ENCODE results near the gene PDHB. TPM values are rescaled to one million over a fixed set of nuclear protein-coding genes. Genes with fewer than 3 reads are reported as not detected.

PDHB gene
- total RNA-seq, 1 donor from 2014 or later, result 67.3 TPM

DNA sequence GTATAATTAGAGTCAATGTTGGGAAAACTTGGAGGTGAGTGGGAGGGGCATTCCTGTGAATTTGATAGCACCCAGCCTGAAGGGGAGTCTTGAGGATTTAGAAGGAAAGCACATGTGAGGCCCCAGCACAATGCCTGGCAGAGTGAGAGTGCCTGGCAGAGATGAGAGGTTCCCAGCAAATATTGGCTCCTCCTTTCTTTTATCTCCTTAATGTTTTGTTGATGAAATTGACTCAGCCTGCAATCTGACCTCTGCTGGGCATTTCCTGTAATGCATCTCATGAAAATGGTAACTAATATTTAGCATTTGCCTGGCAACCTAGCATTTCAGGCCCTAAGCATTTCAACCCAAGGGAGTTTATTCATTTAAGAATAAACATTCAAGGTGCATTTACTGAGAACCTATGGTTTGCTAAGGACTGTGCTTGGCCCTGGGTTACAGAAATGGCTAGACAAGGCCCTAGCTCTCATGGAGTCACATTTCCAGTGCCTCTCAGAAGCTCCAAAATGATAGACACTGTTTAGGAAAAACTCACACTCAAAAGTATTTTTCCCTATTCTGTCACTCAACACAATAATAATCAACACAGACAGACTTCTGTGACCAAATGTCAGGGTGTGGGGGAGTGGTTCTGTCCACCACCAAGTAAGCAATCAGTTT lies 19.0 kb downstream of the PDHB start:
- CTCF ChIA-PET, result interaction anchor here (0.6 to 4.7 kb wide), 25 partner anchors 11 to 237 kb away, joined by 3 to 66 read pairs (median 3); partner anchors contain the start of genes HTD2, PXK and RPP14
- POLR2A ChIA-PET, result interaction anchor here (1.5 to 2.7 kb wide), 3 partner anchors 61 to 108 kb away, joined by 5 to 12 read pairs (median 5); partner anchors contain the start of genes HTD2, PXK and RPP14
- ATAC-seq (ENCODE audit: low read depth) (peak; percentile 81), DNase-seq (no peak)
- TF ChIP-seq, protein P1, sequence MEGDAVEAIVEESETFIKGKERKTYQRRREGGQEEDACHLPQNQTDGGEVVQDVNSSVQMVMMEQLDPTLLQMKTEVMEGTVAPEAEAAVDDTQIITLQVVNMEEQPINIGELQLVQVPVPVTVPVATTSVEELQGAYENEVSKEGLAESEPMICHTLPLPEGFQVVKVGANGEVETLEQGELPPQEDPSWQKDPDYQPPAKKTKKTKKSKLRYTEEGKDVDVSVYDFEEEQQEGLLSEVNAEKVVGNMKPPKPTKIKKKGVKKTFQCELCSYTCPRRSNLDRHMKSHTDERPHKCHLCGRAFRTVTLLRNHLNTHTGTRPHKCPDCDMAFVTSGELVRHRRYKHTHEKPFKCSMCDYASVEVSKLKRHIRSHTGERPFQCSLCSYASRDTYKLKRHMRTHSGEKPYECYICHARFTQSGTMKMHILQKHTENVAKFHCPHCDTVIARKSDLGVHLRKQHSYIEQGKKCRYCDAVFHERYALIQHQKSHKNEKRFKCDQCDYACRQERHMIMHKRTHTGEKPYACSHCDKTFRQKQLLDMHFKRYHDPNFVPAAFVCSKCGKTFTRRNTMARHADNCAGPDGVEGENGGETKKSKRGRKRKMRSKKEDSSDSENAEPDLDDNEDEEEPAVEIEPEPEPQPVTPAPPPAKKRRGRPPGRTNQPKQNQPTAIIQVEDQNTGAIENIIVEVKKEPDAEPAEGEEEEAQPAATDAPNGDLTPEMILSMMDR (IDR thresholded peaks at IDR 0.05), result peak; percentile 55
- Mint-ChIP-seq H3K27me3 (no peaks in the 10 kb centered on the region), H3K27ac (no peak overlapping the region), H3K4me1 (peaks cover 48% of the 10 kb centered on the region), H3K36me3 (ENCODE audit: low read depth) (peaks cover 70% of the 10 kb centered on the region), H3K9me3 (no peaks in the 10 kb centered on the region), H3K4me3 (no peak overlapping the region)
- intact Hi-C loops (cut with micrococcal nuclease), result loop anchor here (1.0 to 2.0 kb wide), 7 partner anchors 60 to 237 kb away; partner anchors contain the start of genes HTD2 and RPP14

DNA sequence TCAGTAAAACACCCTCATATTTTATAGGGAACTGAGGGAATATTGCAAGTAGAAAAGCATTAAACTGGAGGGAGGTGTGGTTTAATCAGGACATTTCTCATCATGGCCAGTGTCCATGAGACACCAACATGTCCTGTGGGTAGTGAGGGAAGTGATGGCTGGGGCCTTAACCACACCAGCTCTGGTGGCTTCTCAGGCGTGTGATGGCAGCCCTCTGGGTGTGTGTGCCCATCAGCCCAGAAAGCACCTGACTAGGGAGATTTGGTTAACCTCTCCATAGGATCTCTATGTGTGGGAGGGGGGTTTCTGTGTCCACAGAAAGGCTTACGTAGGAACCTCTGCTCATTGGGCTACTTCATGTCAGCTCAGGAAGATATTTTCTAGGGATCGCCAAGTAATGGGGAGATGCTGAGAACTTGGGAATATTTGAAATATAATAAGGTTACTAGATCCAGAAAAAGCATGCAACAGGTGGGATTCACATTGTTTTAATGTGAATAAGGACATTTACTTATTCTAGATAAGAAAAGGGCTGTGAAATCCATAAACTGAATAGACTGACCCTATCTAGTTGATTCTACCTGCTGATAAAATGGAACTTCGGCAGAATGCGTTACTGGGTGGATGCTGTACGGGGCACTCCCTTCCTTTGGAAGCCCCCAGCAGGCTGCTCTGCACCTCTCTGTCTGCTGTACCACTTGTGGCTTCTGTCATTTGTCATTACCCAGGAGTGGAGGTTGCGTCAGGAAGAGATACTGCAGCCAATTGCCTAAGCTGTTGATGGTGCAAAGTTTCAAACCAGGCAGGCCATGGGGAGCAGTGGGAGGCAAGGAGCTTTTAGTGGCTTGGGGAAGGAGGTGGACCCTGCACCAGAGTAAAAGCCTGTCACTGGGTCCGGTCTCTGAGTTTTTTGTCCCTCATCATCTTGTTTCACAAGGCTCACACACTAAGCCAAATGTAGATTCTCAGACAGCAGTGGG lies 21.5 kb downstream of the PDHB start:
- ATAC-seq (ENCODE audit: low read depth), result no peak
- Mint-ChIP-seq H3K36me3 (ENCODE audit: low read depth) (peaks cover 76% of the 10 kb centered on the region), H3K27ac (peak overlapping the region; percentile 63), H3K4me1 (peaks cover 49% of the 10 kb centered on the region), H3K27me3 (no peaks in the 10 kb centered on the region), H3K4me3 (no peak overlapping the region), H3K9me3 (no peaks in the 10 kb centered on the region)
- no peak for DNase-seq
- TF ChIP-seq, protein P1 (IDR thresholded peaks at IDR 0.05), result no peak
- CTCF ChIA-PET, result interaction anchor here (0.7 to 2.0 kb wide), 6 partner anchors 9 to 92 kb away, joined by 3 to 12 read pairs (median 4); no protein-coding TSS in a partner anchor
- POLR2A ChIA-PET, result interaction anchor here (0.6 to 1.5 kb wide), 3 partner anchors 12 to 1791 kb away, joined by 3 to 5 read pairs (median 4); no protein-coding TSS in a partner anchor
- intact Hi-C loops (cut with micrococcal nuclease), result no loop called here

DNA sequence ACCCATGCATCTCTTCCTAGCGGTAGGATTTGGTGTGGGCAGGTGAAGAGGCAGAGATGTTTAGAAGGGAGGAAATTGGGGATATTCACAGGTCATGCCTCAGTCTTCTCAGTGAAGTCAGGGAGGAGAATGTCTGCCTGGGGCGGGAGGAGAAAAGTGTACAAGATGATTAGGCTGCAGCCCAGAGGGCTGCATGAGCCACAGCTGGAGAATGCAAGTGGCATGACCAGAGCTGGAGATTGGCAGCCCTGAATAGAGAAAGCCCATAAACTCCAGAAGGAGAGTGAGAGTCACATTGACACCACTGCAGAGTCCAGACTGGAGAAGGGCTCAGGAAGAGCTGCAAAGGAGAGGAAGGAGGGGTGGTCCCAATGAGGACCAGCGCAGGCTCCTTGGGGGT lies 22.6 kb downstream of the PDHB start:
- ChIA-PET POLR2A (interaction anchor here (1.3 to 1.5 kb wide), 2 partner anchors 13 to 61 kb away, joined by 4 to 5 read pairs; no protein-coding TSS in a partner anchor), CTCF (no interaction called here)
- TF ChIP-seq, protein P1 (IDR thresholded peaks at IDR 0.05), result no peak
- no peak for DNase-seq
- peaks cover 79% of the 10 kb centered on the region for H3K36me3 Mint-ChIP-seq (ENCODE audit: low read depth)
- peak overlapping the region; percentile 32 for H3K27ac Mint-ChIP-seq
- no peaks in the 10 kb centered on the region for H3K9me3 Mint-ChIP-seq
- ATAC-seq (ENCODE audit: low read depth), result no peak
- peaks cover 54% of the 10 kb centered on the region for H3K4me1 Mint-ChIP-seq
- H3K27me3 Mint-ChIP-seq, result no peaks in the 10 kb centered on the region
- H3K4me3 Mint-ChIP-seq, result no peak overlapping the region
- intact Hi-C loops (cut with micrococcal nuclease), result no loop called here

DNA sequence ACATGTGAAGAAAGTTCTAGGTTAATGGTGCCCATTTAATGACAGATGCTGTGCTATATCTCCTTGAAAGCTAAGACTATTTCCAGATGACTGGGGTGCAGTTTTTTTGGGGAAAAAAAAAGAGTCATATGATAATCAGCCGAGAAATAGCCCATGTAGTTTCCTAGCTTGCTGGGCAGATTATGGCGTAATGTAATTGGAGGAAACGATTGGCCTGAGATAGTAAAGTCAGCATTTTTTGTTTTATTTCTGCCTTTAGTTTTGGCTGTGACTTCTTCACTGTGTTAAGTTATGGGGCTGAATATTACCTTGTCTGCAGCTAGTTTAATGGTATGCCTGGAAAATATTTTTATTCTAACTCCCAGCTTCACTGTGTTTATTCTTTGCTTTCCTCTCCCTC lies 24.0 kb downstream of the PDHB start:
- POLR2A ChIA-PET, result interaction anchor here (1.0 to 1.1 kb wide), 2 partner anchors 54 to 75 kb away, joined by 4 read pairs; no protein-coding TSS in a partner anchor
- H3K4me3 Mint-ChIP-seq, result no peak overlapping the region
- DNase-seq, result no peak
- no peaks in the 10 kb centered on the region for H3K9me3 Mint-ChIP-seq
- no peak for ATAC-seq (ENCODE audit: low read depth)
- H3K27me3 Mint-ChIP-seq, result no peaks in the 10 kb centered on the region
- intact Hi-C loops (cut with micrococcal nuclease), result no loop called here
- H3K27ac Mint-ChIP-seq, result no peak overlapping the region
- CTCF ChIA-PET, result interaction anchor here (0.7 to 1.9 kb wide), 5 partner anchors 54 to 103 kb away, joined by 3 to 4 read pairs (median 3); partner anchors contain the start of genes HTD2 and RPP14
- TF ChIP-seq, protein P1 (IDR thresholded peaks at IDR 0.05), result no peak
- H3K4me1 Mint-ChIP-seq, result peaks cover 55% of the 10 kb centered on the region
- H3K36me3 Mint-ChIP-seq (ENCODE audit: low read depth), result peaks cover 72% of the 10 kb centered on the region

All from activated B cell treated with CpG ODN at 0.5 μM for 24 hours (primary cell).